Right lobe of liver (tissue), 4 donors: ENCODE data around the gene CD2AP.

Experiments
- CTCF ChIP-seq, 4 donors: fragments of 200-600 bp in 3 of 4; fragments of 450-650 bp in 1 of 4; IDR thresholded peaks; one replicate each; pipeline versions ENCODE4 v1.5.1 to v1.8.0; 2016 to 2022; ENCODE audit warnings: antibody characterized with exemption in 4 of 4, mild to moderate bottlenecking in 2 of 4
- POLR2A ChIP-seq: fragments of 450-650 bp; IDR thresholded peaks from one replicate; pipeline ENCODE4 v1.6.1; 2017; ENCODE audit warnings: antibody characterized with exemption, mild to moderate bottlenecking
- donor health status: DM: no; HTN: no; CAD: no.
- donor health status: DM: no; HTN: no; CAD: no.
- donor health status: DM: no; HTN: yes; CAD: no.

DNA sequence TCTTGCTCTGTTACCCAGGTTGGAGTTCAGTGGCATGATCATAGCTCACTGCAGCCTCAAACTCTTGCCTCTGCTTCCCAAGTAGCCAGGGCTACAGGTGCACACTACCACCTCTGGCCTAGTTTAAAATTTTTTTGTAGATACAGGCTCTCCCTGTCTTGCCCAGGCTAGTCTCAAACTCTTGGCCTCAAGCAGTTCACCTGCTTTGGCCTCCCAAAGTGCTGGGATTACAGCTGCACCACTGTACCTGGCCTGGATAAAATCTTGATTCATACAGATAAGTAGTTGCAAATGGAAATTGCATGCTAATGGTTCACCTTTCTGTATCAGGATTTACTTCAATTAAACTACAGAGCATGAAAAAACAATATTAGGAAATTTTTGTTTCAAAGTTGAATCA lies 4.2 kb downstream of the CD2AP start:
- TF ChIP-seq CTCF (IDR thresholded peaks at IDR 0.05) (no peak), POLR2A (no peak)
